HCT116 (cell line): ENCODE results near the gene LRRC4C. TPM values are rescaled to one million over a fixed set of nuclear protein-coding genes. Genes with fewer than 3 reads are reported as not detected.

Experiments
- ATAC-seq: fragments of 200-7000 bp; cut with Tn5 transposase; 2 replicates; pipeline ENCODE4 v1.9.1; 2020; ENCODE audit warnings: mild to moderate bottlenecking, moderate library complexity
- BruUV-seq: library from RNA; stranded (reverse); fragments of 400-500 nt; replicated peaks from 2 replicates; lab custom pipeline; 2021; lab: Mats Ljungman, UMichigan
- CTCF ChIA-PET: fragments of 300-600 bp; sonication (Branson Sonifier 250); formaldehyde crosslinking; loops from one replicate; lab custom pipeline; 2021; ENCODE audit warnings: antibody characterized with exemption; lab: Charles Lee
- POLR2A ChIA-PET: fragments of 300-600, 350-600 bp; sonication (Branson Sonifier 250); formaldehyde crosslinking; loops from one replicate; lab custom pipeline; 2021; ENCODE audit warnings: antibody characterized with exemption; lab: Charles Lee
- RAD21 ChIA-PET, 2 experiments: fragments of 300-600 bp; sonication (Branson Sonifier 250); formaldehyde crosslinking; loops; one replicate each; lab custom pipeline; 2023; ENCODE audit warnings: low total read pairs in 2 of 2; ENCODE audit not compliant: uncharacterized antibody in 2 of 2, unreplicated experiment in 2 of 2, low non-redundant PET in 1 of 2; lab: Charles Lee
- DNase-seq: peaks from one replicate; pipeline ENCODE4 v3.0.0-alpha.2; 2010; ENCODE audit warnings: low read depth, low spot score
- H2AFZ ChIP-seq: fragments of 200-600 bp; shearing (Covaris generic), sonication (generic); 2 replicates; pipeline ENCODE4 v1.6.1; 2017; ENCODE audit warnings: low read depth, mixed run types, mixed read lengths, antibody characterized with exemption, low read length; ENCODE audit not compliant: poor library complexity, severe bottlenecking
- H3K27ac ChIP-seq: 2 replicates; pipeline ENCODE4 v1.5.1; 2012; ENCODE audit warnings: low read depth, low read length
- H3K27me3 ChIP-seq: fragments of 200-600 bp; sonication (generic); 2 replicates; pipeline ENCODE4 v1.6.1; 2016; ENCODE audit warnings: mixed run types, low read length, mixed read lengths; ENCODE audit not compliant: insufficient read depth
- H3K36me3 ChIP-seq, 2 experiments: fragments of 200-500 bp in 1 of 2; fragments of 200-600 bp in 1 of 2; sonication (Bioruptor generic) in 1 of 2; sonication (generic) in 1 of 2; 2 replicates each; pipeline versions ENCODE4 v1.5.1 to v1.6.1; 2014 to 2016; ENCODE audit warnings: low read length in 2 of 2, inconsistent platforms in 1 of 2, mixed read lengths in 1 of 2, mixed run types in 1 of 2; ENCODE audit not compliant: insufficient read depth in 2 of 2, control insufficient read depth in 1 of 2
- H3K4me1 ChIP-seq, 2 experiments: fragments of 200-600 bp in 1 of 2; sonication (generic) in 1 of 2; 2 replicates each; pipeline versions ENCODE4 v1.5.1 to v1.6.1; 2012 to 2017; ENCODE audit warnings: low read length in 2 of 2, inconsistent platforms in 1 of 2, mild to moderate bottlenecking in 1 of 2, mixed read lengths in 1 of 2, mixed run types in 1 of 2, moderate library complexity in 1 of 2; ENCODE audit not compliant: insufficient read depth in 2 of 2, control insufficient read depth in 1 of 2
- H3K4me2 ChIP-seq: fragments of 200-600 bp; sonication (generic); 2 replicates; pipeline ENCODE4 v1.6.1; 2017; ENCODE audit warnings: mixed run types, low read length, mixed read lengths
- H3K4me3 ChIP-seq, 2 experiments: fragments of 200-600 bp in 1 of 2; sonication (generic) in 1 of 2; replicated peaks in 1 of 2; 2 replicates each; pipeline ENCODE4 v1.5.1; 2011 to 2016; ENCODE audit warnings: low read length in 2 of 2, control low read depth in 1 of 2, low read depth in 1 of 2, mild to moderate bottlenecking in 1 of 2, mixed read lengths in 1 of 2, mixed run types in 1 of 2
- H3K79me2 ChIP-seq: fragments of 200-600 bp; sonication (generic); 2 replicates; pipeline ENCODE4 v1.6.1; 2017; ENCODE audit warnings: mild to moderate bottlenecking, mixed run types, low read length, moderate library complexity, mixed read lengths; ENCODE audit not compliant: insufficient read depth
- H3K9ac ChIP-seq: fragments of 200-600 bp; sonication (generic); 2 replicates; pipeline ENCODE4 v1.6.1; 2016; ENCODE audit warnings: low read length, mixed read lengths
- H3K9me2 ChIP-seq: fragments of 200-600 bp; sonication (generic), shearing (Covaris generic); 2 replicates; pipeline ENCODE4 v1.6.1; 2017; ENCODE audit warnings: mixed run types, mild to moderate bottlenecking, moderate library complexity; ENCODE audit not compliant: insufficient read depth
- H3K9me3 ChIP-seq, 2 experiments: fragments of 200-500 bp in 1 of 2; fragments of 200-600 bp in 1 of 2; sonication (Bioruptor generic) in 1 of 2; sonication (generic) in 1 of 2; 2 replicates each; pipeline ENCODE4 v1.6.1; 2014 to 2017; ENCODE audit warnings: low read length in 2 of 2, mixed read lengths in 2 of 2, inconsistent platforms in 1 of 2, low read depth in 1 of 2, mild to moderate bottlenecking in 1 of 2, mixed run types in 1 of 2, moderate library complexity in 1 of 2; ENCODE audit not compliant: control insufficient read depth in 1 of 2, insufficient read depth in 1 of 2
- H4K20me1 ChIP-seq: fragments of 200-600 bp; sonication (generic), shearing (Covaris generic); 2 replicates; pipeline ENCODE4 v1.6.1; 2017; ENCODE audit warnings: mixed run types, mild to moderate bottlenecking, moderate library complexity; ENCODE audit not compliant: insufficient read depth
- CBX3 ChIP-seq: IDR thresholded peaks from 2 replicates; pipeline ENCODE4 v1.6.1; 2012; ENCODE audit warnings: low read depth
- CEBPB ChIP-seq: IDR thresholded peaks from 2 replicates; pipeline ENCODE4 v1.6.1; 2012; ENCODE audit warnings: low read depth
- EGR1 ChIP-seq: IDR thresholded peaks from 2 replicates; pipeline ENCODE4 v1.6.1; 2012; ENCODE audit warnings: low read depth
- ELF1 ChIP-seq: IDR thresholded peaks from 2 replicates; pipeline ENCODE4 v1.6.1; 2012; ENCODE audit warnings: low read depth, borderline replicate concordance
- EZH2phosphoT487 ChIP-seq: fragments of 200-600 bp; IDR thresholded peaks from 2 replicates; pipeline ENCODE4 v1.6.1; 2018; ENCODE audit warnings: antibody characterized with exemption, borderline replicate concordance
- FOSL1 ChIP-seq: IDR thresholded peaks from 2 replicates; pipeline ENCODE4 v1.6.1; 2012; ENCODE audit warnings: low read depth
- JUND ChIP-seq: IDR thresholded peaks from 2 replicates; pipeline ENCODE4 v1.6.1; 2012
- POLR2AphosphoS5 ChIP-seq: IDR thresholded peaks from 2 replicates; pipeline ENCODE4 v1.6.1; 2011; ENCODE audit warnings: mild to moderate bottlenecking, low read depth, low read length, moderate library complexity
- RAD21 ChIP-seq: IDR thresholded peaks from 2 replicates; pipeline ENCODE4 v1.6.1; 2012; ENCODE audit warnings: low read depth, mild to moderate bottlenecking
- SIN3A ChIP-seq: IDR thresholded peaks from 2 replicates; pipeline ENCODE4 v1.6.1; 2012; ENCODE audit warnings: low read depth
- SP1 ChIP-seq: IDR thresholded peaks from 2 replicates; pipeline ENCODE4 v1.6.1; 2012; ENCODE audit warnings: low read depth
- TCF7L2 ChIP-seq: IDR thresholded peaks from 2 replicates; pipeline ENCODE4 v1.7.0; 2011; ENCODE audit warnings: borderline replicate concordance, inconsistent platforms; ENCODE audit not compliant: insufficient read depth, insufficient read length; ENCODE audit errors: extremely low read depth
- YY1 ChIP-seq: IDR thresholded peaks from 2 replicates; pipeline ENCODE4 v1.6.1; 2011; ENCODE audit warnings: low read length, low read depth, moderate library complexity, mild to moderate bottlenecking; ENCODE audit not compliant: insufficient replicate concordance; ENCODE audit errors: extremely low read depth
- intact Hi-C: fragments of 100-400 bp; cut with micrococcal nuclease; formaldehyde crosslinking; loops from 2 replicates; pipeline ENCODE4 v1.10.0; 2022
- total RNA-seq: library from RNA; stranded (reverse); gene quantifications from one replicate; pipeline ENCODE4 v1.2.1, GENCODE V29; 2021; ENCODE audit not compliant: unreplicated experiment
- TF ChIP-seq, protein P1 (sequence below), 3 experiments: fragments of 200-600 bp in 1 of 3; sonication (generic) in 1 of 3; IDR thresholded peaks in 2 of 3; conservative IDR thresholded peaks in 1 of 3; 2 replicates each; pipeline ENCODE4 v1.5.1; 2012 to 2017; ENCODE audit warnings: low read depth in 2 of 3, low read length in 2 of 3, antibody characterized with exemption in 1 of 3, borderline replicate concordance in 1 of 3, control low read depth in 1 of 3, mild to moderate bottlenecking in 1 of 3, mixed read lengths in 1 of 3, mixed run types in 1 of 3, moderate library complexity in 1 of 3; ENCODE audit not compliant: insufficient read depth in 1 of 3
- TF ChIP-seq, protein P2 (sequence below): IDR thresholded peaks from 2 replicates; pipeline ENCODE4 v1.6.1; 2012

Gene LRRC4C
- total RNA-seq, 1 experiment from 2014 or later: not detected

DNA sequence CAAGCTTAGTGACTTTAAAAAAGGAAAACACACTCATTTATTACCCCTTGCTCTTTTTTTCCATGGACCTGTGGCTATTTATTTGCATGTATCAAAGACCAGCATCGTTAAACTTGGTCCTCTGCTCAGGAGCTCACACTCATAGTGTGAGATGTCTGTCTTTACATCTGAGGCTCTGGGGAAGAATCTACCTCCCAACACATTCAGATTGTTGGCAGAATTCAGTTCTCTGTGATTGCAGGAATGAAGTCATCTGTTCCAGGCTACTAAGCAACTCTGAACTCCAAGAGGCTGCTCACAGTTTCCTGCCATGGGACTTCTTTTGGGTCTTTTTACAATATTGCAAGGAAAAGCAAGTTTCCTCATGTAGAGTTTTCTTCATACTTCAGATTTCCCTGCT is 138.8 kb downstream of the LRRC4C start:
- Histone ChIP-seq H3K9me2 (no peaks in the 10 kb centered on the region), H4K20me1 (no peaks in the 10 kb centered on the region), H3K9me3 (peaks cover 0 to 8% of the 10 kb centered on the region in 2 experiments; a peak in 3 of 4 replicates), H3K4me3 (no peak overlapping the region), H3K4me2 (no peak overlapping the region), H3K27ac (no peak overlapping the region), H3K27me3 (no peaks in the 10 kb centered on the region), H3K9ac (no peak overlapping the region), H2AFZ (no peak overlapping the region), H3K4me1 (no peaks in the 10 kb centered on the region), H3K36me3 (no peaks in the 10 kb centered on the region), H3K79me2 (no peaks in the 10 kb centered on the region)
- BruUV-seq: no TSS peak
- ChIA-PET RAD21 (no interaction called here), POLR2A (no interaction called here), CTCF (no interaction called here)
- DNase-seq (no peak), ATAC-seq (no peak)
- intact Hi-C loops: no loop called here
- no peak for TF ChIP-seq EZH2phosphoT487
- no peak for TF ChIP-seq EGR1
- TF ChIP-seq RAD21: no peak
- TF ChIP-seq, protein P1, sequence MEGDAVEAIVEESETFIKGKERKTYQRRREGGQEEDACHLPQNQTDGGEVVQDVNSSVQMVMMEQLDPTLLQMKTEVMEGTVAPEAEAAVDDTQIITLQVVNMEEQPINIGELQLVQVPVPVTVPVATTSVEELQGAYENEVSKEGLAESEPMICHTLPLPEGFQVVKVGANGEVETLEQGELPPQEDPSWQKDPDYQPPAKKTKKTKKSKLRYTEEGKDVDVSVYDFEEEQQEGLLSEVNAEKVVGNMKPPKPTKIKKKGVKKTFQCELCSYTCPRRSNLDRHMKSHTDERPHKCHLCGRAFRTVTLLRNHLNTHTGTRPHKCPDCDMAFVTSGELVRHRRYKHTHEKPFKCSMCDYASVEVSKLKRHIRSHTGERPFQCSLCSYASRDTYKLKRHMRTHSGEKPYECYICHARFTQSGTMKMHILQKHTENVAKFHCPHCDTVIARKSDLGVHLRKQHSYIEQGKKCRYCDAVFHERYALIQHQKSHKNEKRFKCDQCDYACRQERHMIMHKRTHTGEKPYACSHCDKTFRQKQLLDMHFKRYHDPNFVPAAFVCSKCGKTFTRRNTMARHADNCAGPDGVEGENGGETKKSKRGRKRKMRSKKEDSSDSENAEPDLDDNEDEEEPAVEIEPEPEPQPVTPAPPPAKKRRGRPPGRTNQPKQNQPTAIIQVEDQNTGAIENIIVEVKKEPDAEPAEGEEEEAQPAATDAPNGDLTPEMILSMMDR (IDR thresholded peaks at IDR 0.05 in 2 of 3, conservative IDR thresholded peaks at IDR 0.05 in 1 of 3; ENCODE audit: borderline replicate concordance in 1 of 3, insufficient read depth in 1 of 3, low read depth in 2 of 3, low read length in 2 of 3): no peak
- TF ChIP-seq CEBPB: no peak

DNA sequence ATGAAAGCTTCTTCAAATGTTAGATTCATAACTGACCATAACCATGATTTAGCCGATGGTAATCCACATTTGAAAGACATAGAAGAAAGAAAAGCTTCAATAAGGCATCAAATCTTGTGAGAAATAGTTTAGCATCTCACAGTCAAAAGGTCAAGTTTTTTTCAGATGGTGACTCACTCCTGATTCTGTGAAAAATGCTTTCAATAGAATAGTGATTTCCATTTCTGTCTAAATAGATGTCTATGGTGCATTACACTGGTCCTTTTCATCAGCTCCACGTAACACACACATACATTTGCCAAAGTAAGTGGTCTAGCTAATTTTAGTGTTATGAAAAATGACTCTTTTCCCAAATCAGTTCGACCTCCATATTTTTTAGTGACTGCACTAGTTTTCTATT is 139.2 kb downstream of the LRRC4C start:
- RAD21 ChIA-PET: no interaction called here
- Histone ChIP-seq H3K79me2 (no peaks in the 10 kb centered on the region), H3K9me2 (no peaks in the 10 kb centered on the region), H3K27me3 (no peaks in the 10 kb centered on the region), H3K4me3 (no peak overlapping the region), H3K9me3 (peaks cover 0 to 8% of the 10 kb centered on the region in 2 experiments; a peak in 3 of 4 replicates), H3K4me1 (no peaks in the 10 kb centered on the region), H3K9ac (no peak overlapping the region), H3K36me3 (no peaks in the 10 kb centered on the region), H4K20me1 (no peaks in the 10 kb centered on the region), H3K4me2 (no peak overlapping the region), H3K27ac (no peak overlapping the region), H2AFZ (no peak overlapping the region)
- CTCF ChIA-PET: no interaction called here
- POLR2A ChIA-PET: no interaction called here
- DNase-seq (no peak), ATAC-seq (no peak)
- intact Hi-C loops: no loop called here
- no TSS peak for BruUV-seq
- TF ChIP-seq YY1 (no peak), CBX3 (no peak), ELF1 (no peak), TCF7L2 (no peak), JUND (no peak), FOSL1 (no peak), CEBPB (no peak), SP1 (no peak), EZH2phosphoT487 (no peak), SIN3A (no peak), EGR1 (no peak), POLR2AphosphoS5 (no peak)
- TF ChIP-seq, protein P1 (IDR thresholded peaks at IDR 0.05 in 2 of 3, conservative IDR thresholded peaks at IDR 0.05 in 1 of 3; ENCODE audit: borderline replicate concordance in 1 of 3, insufficient read depth in 1 of 3, low read depth in 2 of 3, low read length in 2 of 3): no peak
- TF ChIP-seq, protein P2, sequence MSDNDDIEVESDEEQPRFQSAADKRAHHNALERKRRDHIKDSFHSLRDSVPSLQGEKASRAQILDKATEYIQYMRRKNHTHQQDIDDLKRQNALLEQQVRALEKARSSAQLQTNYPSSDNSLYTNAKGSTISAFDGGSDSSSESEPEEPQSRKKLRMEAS: no peak
